Endothelial cell of umbilical vein (primary cell): Measurements from ENCODE around the gene BLM.

Experiments
- CTCF ChIP-seq, 2 donors: IDR thresholded peaks; 1 replicate in 1 of 2; 2 replicates in 1 of 2; pipeline ENCODE4 v1.5.1; 2011; ENCODE audit warnings: low read length in 2 of 2, mild to moderate bottlenecking in 2 of 2, moderate library complexity in 2 of 2, control low read depth in 1 of 2, inconsistent platforms in 1 of 2, low read depth in 1 of 2; ENCODE audit not compliant: insufficient read depth in 1 of 2; ENCODE audit errors: extremely low read depth in 1 of 2
- EZH2 ChIP-seq: IDR thresholded peaks from 2 replicates; pipeline ENCODE4 v1.6.1; 2012; ENCODE audit warnings: borderline replicate concordance, low read depth, mild to moderate bottlenecking, moderate library complexity, low read length, inconsistent platforms; ENCODE audit not compliant: severe bottlenecking
- JUN ChIP-seq: IDR thresholded peaks from 2 replicates; pipeline ENCODE4 v1.6.1; 2011; ENCODE audit warnings: borderline replicate concordance, low read depth; ENCODE audit not compliant: insufficient read length, insufficient read depth
- POLR2A ChIP-seq: IDR thresholded peaks from 2 replicates; pipeline ENCODE4 v1.6.1; 2012; ENCODE audit warnings: low read depth, mild to moderate bottlenecking, control low read depth, low read length
- TF ChIP-seq, protein P1 (sequence below): IDR thresholded peaks from 2 replicates; pipeline ENCODE4 v1.6.1; 2011; ENCODE audit not compliant: insufficient read depth, insufficient read length

- no peak for TF ChIP-seq CTCF (IDR thresholded peaks at IDR 0.05; ENCODE audit: extremely low read depth in 1 of 2, insufficient read depth in 1 of 2, low read depth in 1 of 2, low read length in 2 of 2)
- no peak for TF ChIP-seq EZH2
- no peak for TF ChIP-seq POLR2A
- TF ChIP-seq JUN = no peak
- TF ChIP-seq, protein P1, sequence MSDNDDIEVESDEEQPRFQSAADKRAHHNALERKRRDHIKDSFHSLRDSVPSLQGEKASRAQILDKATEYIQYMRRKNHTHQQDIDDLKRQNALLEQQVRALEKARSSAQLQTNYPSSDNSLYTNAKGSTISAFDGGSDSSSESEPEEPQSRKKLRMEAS = no peak
These were observed 12.1 kb downstream of the BLM start for GRCh38 chr15:90729261-90729660.
